H9 (cell line): ENCODE data around the gene KIF6. TPM values are rescaled to one million over a fixed set of nuclear protein-coding genes. Genes with fewer than 3 reads are reported as not detected.

ENCODE experiments used
- DNase-seq: peaks from one replicate; pipeline ENCODE4 v3.0.0-alpha.2; 2017
- H2AFZ ChIP-seq: one replicate; pipeline ENCODE4 v1.6.1; 2013; ENCODE audit warnings: mild to moderate bottlenecking, low read length, control low read depth, moderate library complexity
- H2AK5ac ChIP-seq: 2 replicates; pipeline ENCODE4 v1.6.1; 2013; ENCODE audit warnings: low read length, control low read depth, mixed read lengths; ENCODE audit not compliant: insufficient read length
- H2BK120ac ChIP-seq: one replicate; pipeline ENCODE4 v1.6.1; 2013; ENCODE audit warnings: low read depth, mild to moderate bottlenecking, low read length, control low read depth, inconsistent platforms; ENCODE audit not compliant: poor library complexity, severe bottlenecking
- H2BK12ac ChIP-seq: 2 replicates; pipeline ENCODE4 v1.6.1; 2013; ENCODE audit warnings: low read length, control low read depth, mixed read lengths, low read depth; ENCODE audit not compliant: insufficient read length
- H2BK15ac ChIP-seq: 2 replicates; pipeline ENCODE4 v1.6.1; 2013; ENCODE audit warnings: low read depth, low read length, control low read depth
- H2BK20ac ChIP-seq: one replicate; pipeline ENCODE4 v1.6.1; 2013; ENCODE audit warnings: low read depth, mild to moderate bottlenecking, low read length, control low read depth, inconsistent platforms; ENCODE audit not compliant: poor library complexity, severe bottlenecking
- H2BK5ac ChIP-seq: 2 replicates; pipeline ENCODE4 v1.6.1; 2013; ENCODE audit warnings: low read length, control low read depth, mixed read lengths; ENCODE audit not compliant: insufficient read length
- H3K14ac ChIP-seq: 2 replicates; pipeline ENCODE4 v1.6.1; 2013; ENCODE audit warnings: low read length, control low read depth; ENCODE audit not compliant: insufficient read depth
- H3K18ac ChIP-seq: 2 replicates; pipeline ENCODE4 v1.6.1; 2013; ENCODE audit warnings: low read depth, mild to moderate bottlenecking, mixed read lengths, low read length, control low read depth; ENCODE audit not compliant: insufficient read length
- H3K23ac ChIP-seq: 2 replicates; pipeline ENCODE4 v1.6.1; 2013; ENCODE audit warnings: low read length, control low read depth, mixed read lengths, low read depth; ENCODE audit not compliant: insufficient read length
- H3K23me2 ChIP-seq: 2 replicates; pipeline ENCODE4 v1.6.1; 2013; ENCODE audit warnings: low read depth, mild to moderate bottlenecking, mixed read lengths, low read length, control low read depth; ENCODE audit not compliant: insufficient read length, poor library complexity, severe bottlenecking
- H3K27ac ChIP-seq: 2 replicates; pipeline ENCODE4 v1.5.1; 2013; ENCODE audit warnings: low read length, control low read depth, mixed read lengths, low read depth; ENCODE audit not compliant: insufficient read length
- H3K27me3 ChIP-seq: 2 replicates; pipeline ENCODE4 v1.6.1; 2013; ENCODE audit warnings: low read length, control low read depth, inconsistent platforms; ENCODE audit not compliant: insufficient read depth
- H3K4ac ChIP-seq: 2 replicates; pipeline ENCODE4 v1.6.1; 2013; ENCODE audit warnings: low read depth, mild to moderate bottlenecking, control low read depth, inconsistent platforms, low read length, moderate library complexity
- H3K4me1 ChIP-seq: 2 replicates; pipeline ENCODE4 v1.6.1; 2013; ENCODE audit warnings: low read length, control low read depth, inconsistent platforms; ENCODE audit not compliant: insufficient read depth
- H3K4me2 ChIP-seq: 2 replicates; pipeline ENCODE4 v1.6.1; 2013; ENCODE audit warnings: low read length, control low read depth, mixed read lengths; ENCODE audit not compliant: insufficient read length, insufficient read depth
- H3K56ac ChIP-seq: 2 replicates; pipeline ENCODE4 v1.6.1; 2013; ENCODE audit warnings: low read depth, mild to moderate bottlenecking, mixed read lengths, low read length, control low read depth; ENCODE audit not compliant: insufficient read length
- H3K79me1 ChIP-seq: 2 replicates; pipeline ENCODE4 v1.6.1; 2013; ENCODE audit warnings: low read depth, mild to moderate bottlenecking, moderate library complexity, low read length, control low read depth, inconsistent platforms; ENCODE audit not compliant: insufficient read depth, poor library complexity, severe bottlenecking
- H3K79me2 ChIP-seq: 2 replicates; pipeline ENCODE4 v1.6.1; 2013; ENCODE audit warnings: low read length, control low read depth, inconsistent platforms; ENCODE audit not compliant: insufficient read depth
- H3K9ac ChIP-seq: 2 replicates; pipeline ENCODE4 v1.6.1; 2013; ENCODE audit warnings: low read length, control low read depth, mixed read lengths; ENCODE audit not compliant: insufficient read length; ENCODE audit errors: extremely low read depth
- H3K9me3 ChIP-seq: one replicate; pipeline ENCODE4 v1.6.1; 2013; ENCODE audit warnings: low read depth, low read length, inconsistent platforms; ENCODE audit not compliant: control insufficient read depth
- H3T11ph ChIP-seq: one replicate; pipeline ENCODE4 v1.6.1; 2013; ENCODE audit warnings: mild to moderate bottlenecking, low read length, control low read depth, inconsistent platforms
- H4K20me1 ChIP-seq: one replicate; pipeline ENCODE4 v1.6.1; 2013; ENCODE audit not compliant: control insufficient read depth, insufficient read length, insufficient read depth
- H4K5ac ChIP-seq: 2 replicates; pipeline ENCODE4 v1.6.1; 2013; ENCODE audit warnings: low read depth, mild to moderate bottlenecking, mixed read lengths, low read length, control low read depth; ENCODE audit not compliant: insufficient read length
- H4K8ac ChIP-seq: replicated peaks from 2 replicates; pipeline ENCODE4 v1.6.1; 2013; ENCODE audit warnings: low read length, control low read depth, mixed read lengths, low read depth; ENCODE audit not compliant: insufficient read length
- H4K91ac ChIP-seq: 2 replicates; pipeline ENCODE4 v1.6.1; 2013; ENCODE audit warnings: low read depth, mild to moderate bottlenecking, moderate library complexity, mixed read lengths, low read length, control low read depth; ENCODE audit not compliant: insufficient read length
- H3K27ac Mint-ChIP-seq, 3 experiments: 2 replicates in 2 of 3; 3 replicates in 1 of 3; pipeline ENCODE4 v1.8.0; 2020 to 2021; ENCODE audit warnings: mixed read lengths in 3 of 3, mild to moderate bottlenecking in 1 of 3, moderate library complexity in 1 of 3
- H3K27me3 Mint-ChIP-seq: 2 replicates; pipeline ENCODE4 v1.8.0; 2021; ENCODE audit warnings: low read depth, mild to moderate bottlenecking, moderate library complexity, mixed read lengths
- H3K36me3 Mint-ChIP-seq, 3 experiments: 2 replicates in 2 of 3; 3 replicates in 1 of 3; pipeline ENCODE4 v1.8.0; 2020 to 2021; ENCODE audit warnings: low read depth in 3 of 3, mixed read lengths in 3 of 3; ENCODE audit not compliant: insufficient read depth in 1 of 3
- H3K4me1 Mint-ChIP-seq, 2 experiments: 2 replicates each; pipeline ENCODE4 v1.8.0; 2020; ENCODE audit warnings: mixed read lengths in 2 of 2
- H3K4me3 Mint-ChIP-seq, 2 experiments: 2 replicates in 1 of 2; 3 replicates in 1 of 2; pipeline ENCODE4 v1.8.0; 2020 to 2021; ENCODE audit warnings: mild to moderate bottlenecking in 2 of 2, mixed read lengths in 2 of 2, moderate library complexity in 1 of 2
- H3K9me3 Mint-ChIP-seq, 2 experiments: 2 replicates in 1 of 2; 3 replicates in 1 of 2; pipeline ENCODE4 v1.8.0; 2020; ENCODE audit warnings: mild to moderate bottlenecking in 2 of 2, mixed read lengths in 2 of 2, moderate library complexity in 1 of 2
- CTCF ChIP-seq: fragments of 200-600 bp; sonication (generic); conservative IDR thresholded peaks from 3 replicates; pipeline ENCODE4 v1.8.0; 2021; ENCODE audit warnings: antibody characterized with exemption, mild to moderate bottlenecking
- WGBS: extraction: QIAGEN DNeasy Blood & Tissue Kit; methylation state at CpG from one replicate; pipeline ENCODE4 v1.1.7; 2013; ENCODE audit warnings: missing lambda C conversion rate, low lambda C conversion rate, mixed read lengths; ENCODE audit not compliant: insufficient read length; ENCODE audit errors: extremely low coverage; 5-methylcytosine and 5-hydroxymethylcytosine counted together
- total RNA-seq: library from RNA; stranded (reverse); gene quantifications from 2 replicates; pipeline ENCODE4 v1.2.1, GENCODE V29; 2021

The KIF6 gene
- total RNA-seq, 1 experiment from 2014 or later: 0.63 TPM

DNA sequence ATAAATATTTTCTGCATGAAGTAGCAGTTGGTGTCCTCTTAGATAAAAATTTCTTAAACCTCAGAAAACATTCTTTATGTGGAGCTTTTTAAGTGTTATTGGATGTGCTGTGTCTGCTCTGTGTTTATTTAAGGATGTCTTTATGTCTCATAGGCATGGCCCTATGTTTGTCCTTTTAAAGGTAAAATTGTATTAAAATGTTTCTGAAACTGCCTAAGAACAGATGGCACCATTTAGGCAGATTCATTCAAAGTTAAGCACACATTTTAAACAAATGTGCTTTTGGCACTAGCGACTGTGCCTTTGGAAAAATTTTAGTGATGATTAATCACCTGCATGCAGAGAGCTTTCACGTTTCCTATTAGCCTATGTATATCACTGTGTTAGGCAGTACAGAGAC, 125.2 kb downstream of the KIF6 start:
- no peak overlapping the region for H2BK12ac ChIP-seq
- H3K14ac ChIP-seq: no peak overlapping the region
- H3K18ac ChIP-seq: no peak overlapping the region
- TF ChIP-seq CTCF: no peak
- H2AFZ ChIP-seq: no peak overlapping the region
- no peak overlapping the region for H2BK5ac ChIP-seq
- no peak overlapping the region for H3T11ph ChIP-seq
- H3K23ac ChIP-seq: no peak overlapping the region
- no peak overlapping the region for H3K4me2 ChIP-seq
- no peak overlapping the region for H4K91ac ChIP-seq
- H4K5ac ChIP-seq: no peak overlapping the region
- H3K27ac ChIP-seq: no peak overlapping the region
- no peak overlapping the region for H2BK120ac ChIP-seq
- H3K56ac ChIP-seq: no peak overlapping the region
- H3K79me2 ChIP-seq: no peaks in the 10 kb centered on the region
- H3K9me3 Mint-ChIP-seq: no peaks in the 10 kb centered on the region; a peak in 1 of 5 replicates
- no peak overlapping the region for H3K27ac Mint-ChIP-seq
- H3K4me1 Mint-ChIP-seq: peaks cover 8 to 15% of the 10 kb centered on the region in 2 experiments
- H3K79me1 ChIP-seq: no peaks in the 10 kb centered on the region
- H3K27me3 ChIP-seq: no peaks in the 10 kb centered on the region
- no peak overlapping the region for H2AK5ac ChIP-seq
- no peak overlapping the region for H3K4ac ChIP-seq
- no peak for DNase-seq
- H3K23me2 ChIP-seq: no peaks in the 10 kb centered on the region
- no peak overlapping the region for H4K8ac ChIP-seq
- no peaks in the 10 kb centered on the region for H3K27me3 Mint-ChIP-seq
- no peak overlapping the region for H2BK20ac ChIP-seq
- peaks cover 0 to 7% (median 0%) of the 10 kb centered on the region in 3 experiments; a peak in 1 of 7 replicates for H3K36me3 Mint-ChIP-seq
- H3K9me3 ChIP-seq: no peaks in the 10 kb centered on the region
- H3K4me3 Mint-ChIP-seq: no peak overlapping the region
- no peak overlapping the region for H3K9ac ChIP-seq
- no peaks in the 10 kb centered on the region for H3K4me1 ChIP-seq
- no peak overlapping the region for H2BK15ac ChIP-seq
- no peaks in the 10 kb centered on the region for H4K20me1 ChIP-seq
- no CpG with 5 or more reads among the region's 2 CpGs for WGBS
